GM18498 (cell line): ENCODE results near the gene LCMT2.

ENCODE experiments used
- ATAC-seq: cut with Tn5 transposase; IDR thresholded peaks from one replicate; pipeline ENCODE4 v1.9.1; 2021; ENCODE audit warnings: mild to moderate bottlenecking, moderate library complexity; ENCODE audit not compliant: unreplicated experiment

Gene LCMT2, protein sequence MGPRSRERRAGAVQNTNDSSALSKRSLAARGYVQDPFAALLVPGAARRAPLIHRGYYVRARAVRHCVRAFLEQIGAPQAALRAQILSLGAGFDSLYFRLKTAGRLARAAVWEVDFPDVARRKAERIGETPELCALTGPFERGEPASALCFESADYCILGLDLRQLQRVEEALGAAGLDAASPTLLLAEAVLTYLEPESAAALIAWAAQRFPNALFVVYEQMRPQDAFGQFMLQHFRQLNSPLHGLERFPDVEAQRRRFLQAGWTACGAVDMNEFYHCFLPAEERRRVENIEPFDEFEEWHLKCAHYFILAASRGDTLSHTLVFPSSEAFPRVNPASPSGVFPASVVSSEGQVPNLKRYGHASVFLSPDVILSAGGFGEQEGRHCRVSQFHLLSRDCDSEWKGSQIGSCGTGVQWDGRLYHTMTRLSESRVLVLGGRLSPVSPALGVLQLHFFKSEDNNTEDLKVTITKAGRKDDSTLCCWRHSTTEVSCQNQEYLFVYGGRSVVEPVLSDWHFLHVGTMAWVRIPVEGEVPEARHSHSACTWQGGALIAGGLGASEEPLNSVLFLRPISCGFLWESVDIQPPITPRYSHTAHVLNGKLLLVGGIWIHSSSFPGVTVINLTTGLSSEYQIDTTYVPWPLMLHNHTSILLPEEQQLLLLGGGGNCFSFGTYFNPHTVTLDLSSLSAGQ

DNA sequence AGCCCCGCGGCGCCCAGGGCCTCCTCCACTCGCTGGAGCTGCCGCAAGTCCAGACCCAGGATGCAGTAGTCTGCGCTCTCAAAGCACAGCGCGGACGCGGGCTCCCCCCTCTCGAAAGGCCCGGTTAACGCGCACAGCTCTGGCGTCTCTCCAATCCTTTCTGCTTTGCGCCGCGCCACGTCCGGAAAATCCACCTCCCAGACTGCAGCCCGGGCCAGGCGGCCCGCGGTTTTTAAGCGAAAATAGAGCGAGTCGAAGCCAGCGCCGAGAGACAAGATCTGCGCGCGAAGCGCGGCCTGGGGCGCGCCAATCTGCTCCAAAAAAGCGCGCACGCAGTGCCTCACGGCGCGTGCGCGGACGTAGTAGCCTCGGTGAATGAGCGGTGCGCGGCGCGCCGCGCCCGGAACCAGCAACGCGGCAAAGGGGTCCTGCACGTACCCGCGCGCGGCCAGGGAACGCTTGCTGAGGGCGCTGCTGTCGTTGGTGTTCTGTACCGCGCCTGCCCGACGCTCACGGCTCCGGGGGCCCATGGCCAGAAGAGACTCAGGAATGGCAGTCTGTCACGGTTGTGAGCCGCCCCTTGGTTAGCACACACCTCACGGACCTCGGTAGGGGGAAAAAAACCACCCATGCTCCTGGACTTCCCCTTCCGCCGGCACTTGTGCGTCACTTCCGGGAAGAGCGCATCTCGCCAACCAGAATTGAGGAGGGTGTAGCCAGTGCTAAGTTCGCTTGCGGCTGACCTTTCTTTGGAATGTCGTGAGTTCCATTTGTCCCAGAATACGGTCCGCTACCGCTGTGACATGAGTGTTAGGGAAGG, at the start of gene LCMT2:
LCMT2 (minus strand) TSS at position 614 of the 820 bp plus-strand sequence; CDS start at position 530, 84 bp downstream.
- peak; percentile 91 for ATAC-seq

DNA sequence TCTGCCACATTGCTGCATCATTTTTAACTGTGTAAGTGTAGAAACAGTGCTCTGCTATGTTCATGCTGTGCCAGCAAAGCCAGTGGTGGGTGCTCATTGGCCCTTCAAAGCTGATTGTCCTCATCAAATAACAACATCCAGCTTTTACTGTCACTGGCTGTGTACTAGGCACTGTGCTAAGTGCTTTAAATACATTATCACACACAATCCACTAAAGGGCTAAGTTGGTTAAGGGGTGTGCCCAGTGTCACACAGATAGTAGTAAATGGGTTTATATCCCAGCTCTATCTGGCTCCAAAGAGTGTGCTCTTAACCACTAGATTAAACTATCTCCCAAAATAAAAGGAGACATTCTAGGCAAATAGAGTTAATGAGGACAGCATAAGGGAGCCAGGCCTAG, 48.2 kb upstream of the LCMT2 start:
- ATAC-seq = no peak

DNA sequence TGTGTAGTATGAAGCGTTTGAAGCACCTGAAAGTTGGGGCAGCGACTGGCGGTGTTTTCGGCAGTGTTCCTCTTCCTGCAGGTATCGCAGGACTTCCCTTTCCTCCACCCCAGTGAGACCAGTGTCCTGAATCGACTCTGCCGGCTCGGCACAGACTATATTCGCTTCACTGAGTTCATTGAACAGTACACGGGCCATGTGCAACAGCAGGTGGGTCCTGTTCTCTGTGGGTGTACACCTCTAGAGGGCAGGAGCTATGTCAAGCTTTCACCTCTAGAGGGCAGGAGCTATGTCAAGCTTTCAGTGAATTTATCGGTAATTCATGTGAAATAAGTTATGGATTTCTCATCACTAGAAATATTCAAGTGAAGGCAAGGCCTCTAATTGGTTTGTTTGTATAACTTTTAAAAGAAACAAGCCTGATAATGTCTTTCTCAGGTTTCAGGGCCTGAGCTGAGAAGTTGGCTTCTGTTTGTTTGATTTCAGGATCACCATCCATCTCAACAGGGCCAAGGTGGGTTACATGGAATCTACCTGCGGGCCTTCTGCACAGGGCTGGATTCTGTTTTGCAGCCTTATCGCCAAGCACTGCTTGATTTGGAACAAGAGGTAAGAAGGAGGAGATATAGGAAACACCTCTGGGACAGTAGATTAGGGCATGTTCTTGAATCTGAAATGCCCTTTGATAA, 45.8 kb upstream of the LCMT2 start:
- no peak for ATAC-seq

DNA sequence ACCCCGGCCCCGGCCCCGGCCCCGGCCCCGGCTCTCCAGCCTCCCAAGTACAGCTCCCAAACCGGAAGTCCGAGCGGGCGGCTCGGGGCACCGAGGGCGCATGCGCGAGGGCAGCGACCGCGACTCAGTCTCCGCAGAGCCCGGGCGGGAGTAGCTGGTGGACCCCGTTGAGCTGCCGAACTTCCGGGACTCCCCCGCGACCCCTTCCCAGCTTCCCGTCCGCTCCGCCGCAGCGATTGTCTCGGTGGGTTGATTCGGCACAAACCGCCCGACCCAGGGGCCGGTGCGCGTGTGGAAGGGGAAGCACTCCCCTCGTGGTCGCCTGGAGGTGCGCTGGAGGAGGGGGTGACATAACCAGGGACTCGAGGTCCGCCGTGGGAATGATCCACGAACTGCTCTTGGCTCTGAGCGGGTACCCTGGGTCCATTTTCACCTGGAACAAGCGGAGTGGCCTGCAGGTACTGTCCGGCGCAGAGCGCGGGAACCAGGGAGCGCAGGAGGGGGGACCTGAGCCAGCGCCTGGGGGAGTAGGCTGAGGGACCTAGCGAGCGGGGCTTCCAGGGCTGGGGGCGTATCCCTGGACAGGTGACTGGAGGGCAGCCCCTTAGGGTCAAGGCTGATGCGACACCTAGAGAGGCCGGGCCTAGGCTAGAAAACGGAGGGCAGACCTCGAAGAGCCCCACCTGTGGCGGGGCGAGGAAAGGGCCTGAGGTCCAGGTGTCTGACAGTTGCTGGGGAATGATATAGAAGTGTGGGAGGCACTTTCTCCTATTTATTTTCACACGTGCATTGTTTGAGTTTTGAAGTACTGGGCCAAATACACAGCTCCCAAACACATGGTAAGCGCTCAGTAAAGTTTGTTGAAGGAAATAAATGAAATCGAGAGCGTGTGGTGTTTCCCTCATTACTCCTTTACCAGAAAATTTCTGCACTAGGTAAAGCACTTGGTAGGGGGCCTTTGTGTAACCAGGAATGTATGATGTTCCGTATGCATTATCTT, 40.9 kb upstream of the LCMT2 start, which contains the start of the genes TUBGCP4 and ZSCAN29:
TUBGCP4 (plus strand) TSS at position 127 of the 1,000 bp plus-strand sequence; CDS start at position 381, 254 bp downstream.
ZSCAN29 (minus strand) TSS at position 69 of the 1,000 bp plus-strand sequence. CDS start 1,130 bp downstream, outside the sequence.
- peak; percentile 82 for ATAC-seq

DNA sequence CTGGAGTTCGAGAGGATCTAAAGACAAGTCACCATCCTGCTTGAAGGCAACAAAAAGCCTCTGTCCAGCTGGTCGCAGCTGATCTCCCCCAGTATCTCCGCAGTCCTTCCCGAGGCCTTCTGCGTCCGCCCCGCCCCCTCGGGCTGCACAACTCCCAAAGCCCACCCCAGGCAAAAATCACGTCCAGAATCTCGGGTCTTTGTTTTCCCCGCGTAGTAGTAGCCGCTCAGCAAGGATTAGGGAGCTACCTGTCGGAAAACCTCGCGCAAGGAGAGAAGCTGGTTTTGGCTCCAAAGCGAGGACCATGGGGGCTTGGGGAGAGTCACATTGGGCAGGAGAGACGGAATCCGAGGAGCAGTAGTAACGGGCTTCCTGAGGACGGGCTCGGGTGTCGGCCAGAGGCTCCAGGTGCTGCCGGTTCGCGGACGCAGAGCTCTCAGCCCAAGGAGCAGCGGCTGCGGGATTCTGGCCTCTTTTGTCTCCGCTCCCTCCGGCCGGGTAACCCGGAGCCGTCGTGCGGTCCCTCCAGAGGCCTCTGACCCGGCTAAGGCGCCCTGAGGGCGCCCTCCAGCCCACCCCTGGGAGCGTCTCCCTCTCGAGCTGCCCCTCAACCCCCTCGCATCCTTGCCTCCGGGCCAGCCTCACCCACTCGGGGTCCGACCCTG, 40.1 kb upstream of the LCMT2 start:
- ATAC-seq = peak; percentile 39

DNA sequence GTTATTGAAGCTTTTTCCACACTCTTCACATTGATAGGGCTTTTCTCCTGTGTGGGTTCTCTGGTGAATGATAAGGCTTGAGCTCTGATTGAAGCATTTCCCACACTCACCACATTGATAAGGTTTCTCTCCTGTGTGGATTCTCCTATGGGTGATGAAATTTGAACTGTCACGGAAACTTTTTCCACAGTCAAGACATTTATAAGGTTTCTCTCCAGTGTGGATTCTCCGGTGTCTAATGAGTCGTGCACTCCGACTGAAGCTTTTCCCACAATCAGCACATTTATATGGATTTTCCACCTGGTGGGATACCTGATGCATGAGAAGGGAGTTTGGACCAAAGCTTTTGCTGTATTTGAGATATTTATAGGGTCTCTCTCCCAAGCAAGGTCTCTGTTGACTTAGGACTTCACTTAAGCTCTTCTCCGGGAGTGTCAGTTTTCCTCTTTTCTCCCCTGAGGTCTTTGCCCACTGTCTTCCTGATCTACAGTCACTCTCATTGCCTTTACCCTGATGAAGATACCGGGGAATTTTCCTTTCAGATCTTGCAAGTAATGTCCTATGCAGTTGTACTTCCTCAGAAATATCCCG, 31.0 kb upstream of the LCMT2 start:
- no peak for ATAC-seq

DNA sequence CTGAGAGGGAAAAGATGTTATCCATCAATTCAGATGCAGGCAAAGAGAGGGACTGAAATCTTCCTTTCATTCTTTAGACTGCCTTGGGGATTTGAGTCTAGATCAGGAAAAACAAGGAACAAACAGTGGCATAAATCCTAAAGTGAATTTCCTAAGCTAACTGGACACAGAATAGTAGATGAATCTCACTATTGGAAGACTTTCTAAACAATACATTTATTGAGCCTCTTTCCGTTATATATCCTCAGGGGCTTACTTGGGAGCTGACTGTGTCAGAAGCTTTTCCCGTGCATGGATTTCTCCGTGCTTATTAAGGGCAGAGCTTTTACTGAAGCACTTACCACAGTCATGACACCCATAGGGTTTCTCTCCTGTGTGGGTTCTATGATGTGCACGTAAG, 30.4 kb upstream of the LCMT2 start:
- ATAC-seq = no peak

DNA sequence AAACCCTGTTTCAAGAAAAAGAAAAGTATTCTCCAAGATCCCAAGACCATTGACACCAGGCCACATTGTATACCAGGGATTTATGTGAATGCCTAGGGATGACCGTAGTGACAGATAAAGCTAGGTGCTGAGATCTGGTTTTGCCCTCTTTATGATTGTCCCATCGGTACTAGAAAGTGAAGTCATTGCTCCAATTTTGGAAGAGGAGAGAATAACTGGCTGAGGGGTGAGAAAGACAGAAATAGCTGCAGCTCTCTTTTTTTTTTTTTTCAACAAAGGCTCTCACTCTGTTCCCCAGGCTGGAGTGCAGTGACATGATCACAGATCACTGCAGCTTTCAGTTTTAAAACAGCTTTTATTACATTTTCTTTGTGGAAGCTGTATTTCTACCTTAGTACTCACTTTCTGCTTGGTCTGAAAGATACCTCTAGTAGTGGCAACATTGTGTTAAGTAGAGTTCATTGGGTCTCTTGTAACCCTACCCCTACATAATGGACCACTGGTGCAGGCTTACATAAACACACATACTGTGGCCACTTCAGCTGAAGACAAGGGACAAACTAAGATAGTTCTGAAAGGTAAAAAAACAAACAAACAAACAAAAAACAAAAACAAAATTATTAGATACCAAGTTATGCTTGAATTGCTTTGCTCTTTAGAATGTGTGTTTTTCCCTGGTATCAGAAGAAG, 22.5 kb upstream of the LCMT2 start:
- no peak for ATAC-seq

DNA sequence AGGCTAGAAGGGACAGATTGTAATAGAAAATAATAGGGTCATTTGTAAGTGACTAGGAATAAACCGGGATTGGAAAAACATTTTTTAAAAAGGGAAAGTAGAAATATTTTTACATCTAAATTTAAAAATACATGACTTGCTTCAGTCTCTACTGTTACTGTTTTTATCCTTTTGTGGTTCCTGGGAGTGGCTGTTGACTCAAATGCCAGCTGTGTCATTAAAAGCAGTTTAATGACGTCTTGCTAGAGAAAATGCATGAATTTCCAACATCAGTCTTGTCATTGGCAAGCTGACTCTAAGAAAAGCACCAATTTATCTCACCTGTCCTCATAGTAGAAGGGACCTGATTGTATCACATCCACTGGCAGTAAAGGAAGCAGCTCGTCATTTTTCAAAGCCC, 16.7 kb upstream of the LCMT2 start:
- no peak for ATAC-seq

DNA sequence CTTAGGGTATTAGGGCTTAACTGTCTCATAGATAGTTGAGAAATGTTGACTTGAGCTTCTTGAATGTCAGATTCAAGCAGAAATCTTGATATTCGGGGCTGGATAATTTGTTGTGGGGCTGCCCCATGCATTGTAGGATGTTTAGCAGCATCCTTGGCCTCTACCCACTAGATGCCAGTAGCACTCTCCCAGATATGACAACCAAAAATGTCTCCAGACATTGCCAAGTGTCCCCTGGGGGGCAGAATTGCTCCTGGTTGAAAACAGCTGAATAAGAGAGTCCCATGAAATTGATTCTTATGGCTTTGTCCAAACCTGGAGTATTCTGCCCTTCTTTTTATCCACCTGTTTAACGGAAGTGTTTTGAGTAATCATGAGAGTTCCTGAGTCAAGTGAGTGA, 15.9 kb upstream of the LCMT2 start:
- ATAC-seq = no peak

DNA sequence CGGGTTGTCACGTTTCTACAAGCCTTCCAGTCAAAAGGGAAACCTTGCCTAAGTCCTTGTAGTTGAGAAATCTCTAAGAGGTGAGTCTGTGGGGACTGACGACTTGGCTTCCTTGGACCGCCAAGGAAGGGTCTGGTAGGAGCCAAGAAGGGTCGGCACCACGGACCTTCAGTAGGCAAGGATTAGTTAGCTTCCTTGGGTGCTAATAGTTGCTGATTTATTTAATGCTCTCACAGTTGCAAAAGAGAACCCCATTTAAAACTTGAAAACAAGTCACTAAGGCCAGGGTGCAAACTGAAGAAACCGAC, 361 bp upstream of the LCMT2 start:
- ATAC-seq = peak; percentile 28

DNA sequence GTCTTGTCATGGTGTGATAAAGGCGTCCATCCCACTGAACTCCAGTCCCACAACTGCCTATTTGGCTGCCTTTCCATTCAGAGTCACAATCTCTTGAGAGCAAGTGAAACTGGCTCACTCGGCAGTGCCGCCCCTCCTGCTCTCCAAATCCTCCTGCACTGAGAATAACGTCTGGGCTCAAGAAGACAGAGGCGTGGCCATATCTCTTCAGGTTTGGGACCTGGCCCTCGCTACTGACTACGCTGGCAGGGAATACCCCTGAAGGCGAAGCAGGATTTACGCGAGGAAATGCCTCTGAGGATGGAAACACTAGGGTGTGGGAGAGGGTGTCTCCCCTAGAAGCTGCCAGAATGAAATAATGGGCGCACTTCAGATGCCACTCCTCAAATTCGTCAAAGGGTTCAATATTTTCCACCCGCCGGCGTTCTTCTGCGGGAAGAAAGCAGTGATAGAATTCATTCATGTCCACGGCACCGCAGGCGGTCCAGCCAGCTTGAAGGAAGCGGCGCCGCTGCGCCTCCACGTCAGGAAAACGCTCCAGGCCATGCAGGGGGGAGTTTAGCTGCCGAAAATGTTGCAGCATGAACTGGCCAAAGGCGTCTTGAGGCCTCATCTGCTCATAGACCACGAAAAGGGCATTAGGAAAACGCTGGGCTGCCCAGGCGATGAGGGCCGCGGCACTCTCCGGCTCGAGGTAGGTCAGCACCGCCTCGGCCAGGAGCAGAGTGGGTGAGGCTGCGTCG, 985 bp downstream of the LCMT2 start:
- no peak for ATAC-seq

DNA sequence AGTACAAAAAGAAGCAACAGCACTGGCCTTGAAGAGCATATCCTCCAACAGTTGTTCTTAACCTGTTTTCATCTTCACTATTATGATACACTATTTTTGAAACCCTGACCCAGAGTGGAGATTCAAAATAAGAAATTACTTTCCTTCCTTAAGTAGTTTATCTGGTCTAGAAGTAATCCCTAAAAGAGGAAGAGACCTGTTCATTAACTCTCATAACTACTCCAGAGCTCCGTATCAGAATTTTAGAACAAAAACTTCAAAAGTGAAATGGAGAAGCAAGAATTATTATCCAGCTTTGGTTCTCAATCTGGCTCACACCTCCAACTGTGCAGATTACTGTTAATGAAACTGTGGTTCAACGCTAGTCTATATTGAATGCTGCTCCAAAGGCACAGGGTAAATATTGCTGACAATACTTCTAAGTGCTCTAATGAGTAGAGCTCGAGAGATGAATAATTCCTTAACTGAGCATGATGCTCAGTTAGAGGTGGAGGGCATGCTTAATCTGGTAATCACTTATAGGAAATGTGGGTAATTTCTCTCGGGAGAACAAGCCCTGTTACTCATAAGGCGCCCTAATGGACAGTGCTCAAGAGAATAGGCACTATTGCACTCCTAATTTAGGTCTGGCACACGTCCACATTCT, 5.2 kb downstream of the LCMT2 start:
- ATAC-seq = no peak

DNA sequence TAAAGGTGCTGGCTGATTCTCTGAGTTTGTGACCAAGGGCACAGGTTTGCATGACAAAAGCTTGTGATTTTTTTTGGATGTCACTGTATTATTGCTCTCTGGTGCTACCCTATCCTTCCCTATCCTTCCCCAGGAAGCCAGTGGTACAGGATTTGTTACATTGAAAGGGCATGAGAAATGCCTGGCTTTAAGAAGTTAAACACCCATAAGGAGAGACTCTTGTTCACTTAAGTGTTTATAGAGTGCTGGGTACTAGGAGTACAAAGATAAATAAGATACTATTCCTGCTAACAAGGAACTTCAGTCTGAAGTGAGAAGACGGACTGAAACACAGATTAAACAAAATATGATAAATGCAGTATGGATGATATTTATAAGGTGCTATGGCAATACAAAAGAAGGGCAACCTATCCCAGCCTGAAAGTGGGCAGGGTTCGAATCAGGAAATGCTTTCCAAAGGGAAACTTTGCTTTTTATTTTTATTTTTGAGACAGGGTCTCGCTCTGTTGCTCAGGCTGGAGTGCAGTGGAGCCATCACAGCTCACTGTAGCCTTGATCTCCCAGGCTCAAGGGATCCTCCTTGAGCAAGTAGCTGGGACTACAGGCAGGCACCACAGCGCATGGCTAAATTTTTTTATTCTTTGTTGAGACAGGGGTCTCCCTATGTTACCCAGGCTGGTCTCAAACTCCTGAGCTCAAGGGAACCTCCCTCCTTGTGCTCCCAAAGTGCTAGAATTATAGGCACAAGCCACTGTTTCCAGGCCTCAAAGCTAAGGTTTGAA, 11.2 kb downstream of the LCMT2 start:
- no peak for ATAC-seq

DNA sequence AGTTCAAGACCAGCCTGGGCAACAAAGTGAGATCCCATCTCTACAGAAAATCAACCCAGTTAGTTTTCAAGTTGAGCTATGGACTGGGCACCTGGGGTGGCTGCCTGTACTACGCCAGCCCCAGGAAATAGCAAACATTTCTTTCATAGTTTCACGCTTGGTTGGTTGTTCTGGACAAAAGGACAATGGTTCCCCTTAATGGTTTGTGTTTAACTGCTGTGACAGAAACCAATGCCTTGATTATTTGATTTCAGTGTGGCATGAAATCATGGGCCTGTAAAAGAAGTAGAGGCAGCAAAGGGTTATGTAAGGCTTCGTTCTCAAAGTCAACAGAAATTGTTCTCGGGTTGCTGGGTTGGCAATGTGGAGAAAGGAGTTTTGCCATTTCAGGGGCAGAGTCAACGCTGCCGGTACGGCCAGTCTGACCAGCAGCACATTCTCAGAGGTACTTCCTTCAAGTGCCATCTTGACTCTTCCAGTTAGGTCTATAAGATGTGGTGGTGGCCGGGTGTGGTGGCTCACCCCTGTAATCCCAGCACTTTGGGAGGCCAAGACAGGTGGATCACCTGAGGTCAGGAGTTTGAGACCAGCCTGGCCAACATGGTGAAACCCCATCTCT, 12.7 kb downstream of the LCMT2 start:
- no peak for ATAC-seq

DNA sequence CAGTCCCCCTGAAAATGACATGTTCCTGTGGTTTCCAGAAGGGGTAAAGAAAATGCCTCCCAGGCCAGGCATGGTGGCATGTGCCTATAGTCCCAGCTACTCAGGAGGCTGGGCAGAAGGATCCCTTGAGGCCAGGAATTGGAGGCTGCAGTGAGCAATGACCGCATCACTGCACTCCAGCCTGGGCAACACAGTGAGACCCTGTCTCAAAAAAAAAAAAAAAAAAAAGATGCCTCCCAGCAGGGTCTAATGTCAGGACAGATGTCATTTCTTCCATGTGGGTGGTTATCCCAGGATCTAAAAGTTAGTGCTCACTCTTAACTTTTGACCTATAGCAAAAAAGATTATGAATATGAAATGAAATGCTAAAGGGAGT, 13.4 kb downstream of the LCMT2 start:
- no peak for ATAC-seq
